22Rv1 (cell line): Measurements from ENCODE around the gene ALMS1.
A peak's percentile ranks its signal among the peaks of the same experiment; 100 is the strongest.

Source experiments
- H3K27ac ChIP-seq: fragments of 450-650 bp; 2 replicates; pipeline ENCODE4 v1.5.1; 2017
- ZFX ChIP-seq: fragments of 450-650 bp; IDR thresholded peaks from 2 replicates; pipeline ENCODE4 v1.6.1; 2017; ENCODE audit warnings: antibody characterized with exemption, borderline replicate concordance
- TF ChIP-seq, protein P1 (sequence below): fragments of 450-650 bp; IDR thresholded peaks from 2 replicates; pipeline ENCODE4 v1.5.1; 2017; ENCODE audit warnings: mild to moderate bottlenecking

ALMS1 gene

DNA sequence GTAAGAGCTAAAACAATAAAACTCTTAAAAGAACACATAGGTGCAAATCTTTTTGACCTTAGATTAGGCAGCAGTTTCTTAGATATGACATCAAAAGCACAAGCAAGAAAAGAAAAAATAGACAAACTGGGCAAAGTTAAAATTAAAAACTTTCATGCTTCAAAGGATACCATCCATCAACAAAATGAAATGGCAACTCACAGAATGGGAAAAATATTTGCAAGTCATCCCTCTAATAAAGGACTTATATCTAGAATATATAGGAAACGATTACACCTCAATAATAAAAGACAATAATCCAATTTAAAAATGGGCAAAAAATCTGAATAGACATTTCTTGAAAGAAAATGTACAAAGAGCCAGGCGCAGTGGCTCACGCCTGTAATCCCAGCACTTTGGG, 29.5 kb upstream of the ALMS1 start:
- H3K27ac ChIP-seq = no peak overlapping the region
- no peak for TF ChIP-seq ZFX
- TF ChIP-seq, protein P1, sequence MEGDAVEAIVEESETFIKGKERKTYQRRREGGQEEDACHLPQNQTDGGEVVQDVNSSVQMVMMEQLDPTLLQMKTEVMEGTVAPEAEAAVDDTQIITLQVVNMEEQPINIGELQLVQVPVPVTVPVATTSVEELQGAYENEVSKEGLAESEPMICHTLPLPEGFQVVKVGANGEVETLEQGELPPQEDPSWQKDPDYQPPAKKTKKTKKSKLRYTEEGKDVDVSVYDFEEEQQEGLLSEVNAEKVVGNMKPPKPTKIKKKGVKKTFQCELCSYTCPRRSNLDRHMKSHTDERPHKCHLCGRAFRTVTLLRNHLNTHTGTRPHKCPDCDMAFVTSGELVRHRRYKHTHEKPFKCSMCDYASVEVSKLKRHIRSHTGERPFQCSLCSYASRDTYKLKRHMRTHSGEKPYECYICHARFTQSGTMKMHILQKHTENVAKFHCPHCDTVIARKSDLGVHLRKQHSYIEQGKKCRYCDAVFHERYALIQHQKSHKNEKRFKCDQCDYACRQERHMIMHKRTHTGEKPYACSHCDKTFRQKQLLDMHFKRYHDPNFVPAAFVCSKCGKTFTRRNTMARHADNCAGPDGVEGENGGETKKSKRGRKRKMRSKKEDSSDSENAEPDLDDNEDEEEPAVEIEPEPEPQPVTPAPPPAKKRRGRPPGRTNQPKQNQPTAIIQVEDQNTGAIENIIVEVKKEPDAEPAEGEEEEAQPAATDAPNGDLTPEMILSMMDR = no peak

DNA sequence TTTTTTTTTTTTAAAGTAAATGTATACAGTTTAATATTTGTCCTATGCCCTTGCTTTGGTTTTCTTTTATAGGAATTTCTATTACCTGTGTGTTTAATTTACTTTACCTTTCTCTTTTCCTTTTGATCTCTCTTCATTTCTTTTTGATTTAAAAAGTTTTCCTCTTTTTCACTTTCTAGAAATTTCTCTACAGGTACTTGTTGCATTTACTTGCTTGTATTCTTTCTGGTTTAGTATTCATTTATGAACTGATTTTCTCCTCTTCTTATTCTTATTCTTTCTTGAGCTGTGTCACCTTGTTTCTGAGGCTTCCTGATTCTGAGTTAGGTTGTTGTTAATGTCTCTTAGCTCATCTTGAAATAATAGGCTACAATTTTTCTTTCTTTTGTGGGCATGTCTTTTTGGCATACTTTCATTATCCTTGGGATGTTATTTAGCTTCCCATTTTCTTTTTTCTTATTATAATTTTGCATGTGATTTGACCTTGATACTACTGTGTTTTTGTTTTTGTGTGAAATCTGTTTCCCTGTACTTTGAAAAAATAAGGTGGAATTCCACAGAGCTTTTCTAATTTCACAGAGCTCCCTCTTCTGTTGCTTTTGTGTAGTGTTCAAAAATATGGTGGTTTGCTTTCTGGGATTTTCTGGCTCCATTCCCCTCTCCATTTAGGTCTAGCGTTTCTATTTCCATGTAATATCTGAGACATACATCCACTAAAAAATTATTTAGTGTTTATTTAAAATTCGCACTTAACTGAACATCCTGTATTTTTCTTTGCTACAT, 25.5 kb upstream of the ALMS1 start:
- TF ChIP-seq, protein P1 = peak; percentile 64
- TF ChIP-seq ZFX = no peak

GRCh38 chr2:73366060-73366459, 19.6 kb upstream of the ALMS1 start:
- no peak overlapping the region for H3K27ac ChIP-seq
- TF ChIP-seq, protein P1 = no peak
- no peak for TF ChIP-seq ZFX

More for the DNA sequence above, 25.5 kb upstream of the ALMS1 start:
- no peak overlapping the region for H3K27ac ChIP-seq

GRCh38 chr2:73368781-73369180, 16.9 kb upstream of the ALMS1 start:
- H3K27ac ChIP-seq = no peak overlapping the region
- TF ChIP-seq, protein P1 = no peak
- TF ChIP-seq ZFX = no peak

DNA sequence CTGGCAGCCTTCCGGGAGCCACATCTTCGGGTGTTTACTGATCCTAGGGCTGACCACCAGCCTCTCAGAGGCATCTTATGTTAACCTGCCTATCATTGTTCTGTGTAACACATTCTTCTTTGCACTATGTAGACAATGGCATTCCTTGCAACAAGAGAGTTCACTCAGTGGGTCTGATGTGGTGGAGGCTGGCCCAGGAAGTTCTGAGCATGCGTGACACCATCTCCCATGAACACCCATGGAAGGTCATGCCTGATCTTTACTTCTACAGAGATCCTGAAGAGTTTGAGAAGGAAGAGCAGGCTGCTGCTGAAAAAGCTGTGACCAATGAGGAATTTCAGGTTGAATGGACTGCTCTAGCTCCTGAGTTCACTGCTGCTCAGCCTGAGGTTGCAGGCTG, 15.3 kb upstream of the ALMS1 start:
- H3K27ac ChIP-seq = no peak overlapping the region
- TF ChIP-seq, protein P1 = no peak
- TF ChIP-seq ZFX = no peak

DNA sequence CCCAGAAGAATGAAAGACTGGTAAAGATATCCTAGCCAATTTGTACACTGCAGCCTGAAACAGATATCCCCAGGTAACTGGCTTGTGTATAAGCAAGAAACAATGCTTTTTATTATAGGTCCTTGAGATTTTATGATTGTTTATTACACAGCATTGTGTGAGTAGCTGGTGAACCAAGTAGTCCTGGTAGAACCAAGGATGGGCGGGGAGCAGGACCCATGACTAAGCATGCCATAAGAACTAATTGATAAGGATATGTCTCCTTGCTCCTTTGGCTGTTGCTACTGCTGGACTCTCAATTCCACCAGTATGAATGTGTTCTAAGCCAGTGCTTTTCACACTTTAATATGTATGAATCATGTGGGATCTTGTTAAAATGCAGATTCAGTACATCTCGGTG, 12.3 kb upstream of the ALMS1 start:
- TF ChIP-seq ZFX = no peak
- TF ChIP-seq, protein P1 = no peak
- no peak overlapping the region for H3K27ac ChIP-seq

GRCh38 chr2:73374269-73374668, 11.4 kb upstream of the ALMS1 start:
- no peak for TF ChIP-seq ZFX
- TF ChIP-seq, protein P1 = no peak
- no peak overlapping the region for H3K27ac ChIP-seq
